ENCODE measurements around the gene CFAP410.

CFAP410 gene

GRCh38 chr21:44354775-44355771 lies 15.9 kb upstream of the CFAP410 start:
- H3K36me3 ChIP-seq (ENCODE audit: control insufficient read depth, insufficient read depth, low read length): no peaks in the 10 kb centered on the region; the same call in 1 of the 2 replicates
- DNase-seq (ENCODE audit: extremely low read depth, insufficient read length): no peak
- no peaks in the 10 kb centered on the region for H3K27me3 ChIP-seq (replicated peaks; ENCODE audit: control insufficient read depth, insufficient read depth, low read length)
- TF ChIP-seq CTCF (IDR thresholded peaks at IDR 0.05; ENCODE audit: insufficient read depth, low read length, poor library complexity, severe bottlenecking): no peak
- no peak overlapping the region; the same call in 1 of the 2 replicates for H3K4me3 ChIP-seq (replicated peaks; ENCODE audit: low read depth, low read length)

DNA sequence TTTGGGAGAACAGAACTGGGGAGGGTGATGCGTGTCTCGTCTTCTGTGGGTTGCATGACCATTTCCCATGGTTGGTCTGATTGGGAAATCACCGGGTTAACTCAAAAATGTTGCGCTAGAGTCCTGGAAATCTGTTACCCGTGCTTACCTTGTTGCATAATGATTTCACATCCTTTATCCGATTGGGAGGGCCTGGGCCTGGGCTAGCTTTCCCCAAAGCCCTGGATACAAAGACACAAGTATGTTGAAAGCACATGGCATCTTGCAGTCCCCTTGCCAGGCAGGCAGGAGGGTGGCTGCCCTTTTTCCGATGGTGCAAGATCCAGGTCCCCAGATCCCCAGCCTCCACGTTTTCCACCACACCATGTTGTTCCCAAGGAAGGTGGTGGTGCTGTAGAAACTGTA lies 14.8 kb upstream of the CFAP410 start:
- Histone ChIP-seq H3K4me3 (replicated peaks; ENCODE audit: low read depth, low read length) (peak overlapping the region; percentile 29), H3K36me3 (ENCODE audit: control insufficient read depth, insufficient read depth, low read length) (no peaks in the 10 kb centered on the region; the same call in 1 of the 2 replicates), H3K27me3 (replicated peaks; ENCODE audit: control insufficient read depth, insufficient read depth, low read length) (no peaks in the 10 kb centered on the region)
- no peak for TF ChIP-seq CTCF (IDR thresholded peaks at IDR 0.05; ENCODE audit: insufficient read depth, low read length, poor library complexity, severe bottlenecking)
- DNase-seq (ENCODE audit: extremely low read depth, insufficient read length): no peak

GRCh38 chr21:44353191-44353970 lies 14.2 kb upstream of the CFAP410 start, which contains the start of gene TRPM2:
TRPM2 (plus strand) TSS chr21:44353621; CDS start chr21:44353701, 80 bp downstream.
- Histone ChIP-seq H3K27me3 (replicated peaks; ENCODE audit: control insufficient read depth, insufficient read depth, low read length) (no peaks in the 10 kb centered on the region), H3K36me3 (ENCODE audit: control insufficient read depth, insufficient read depth, low read length) (no peaks in the 10 kb centered on the region; the same call in 1 of the 2 replicates), H3K4me3 (replicated peaks; ENCODE audit: low read depth, low read length) (peak within 1 kb of the TSS; percentile 29)
- peak; percentile 60 for DNase-seq (ENCODE audit: extremely low read depth, insufficient read length)
- no peak for TF ChIP-seq CTCF (IDR thresholded peaks at IDR 0.05; ENCODE audit: insufficient read depth, low read length, poor library complexity, severe bottlenecking)

GRCh38 chr21:44352253-44352860 lies 13.2 kb upstream of the CFAP410 start:
- Histone ChIP-seq H3K4me3 (replicated peaks; ENCODE audit: low read depth, low read length) (no peak overlapping the region), H3K27me3 (replicated peaks; ENCODE audit: control insufficient read depth, insufficient read depth, low read length) (no peaks in the 10 kb centered on the region), H3K36me3 (ENCODE audit: control insufficient read depth, insufficient read depth, low read length) (no peaks in the 10 kb centered on the region; the same call in 1 of the 2 replicates)
- no peak for TF ChIP-seq CTCF (IDR thresholded peaks at IDR 0.05; ENCODE audit: insufficient read depth, low read length, poor library complexity, severe bottlenecking)
- DNase-seq (ENCODE audit: extremely low read depth, insufficient read length): no peak

- Histone ChIP-seq H3K4me3 (replicated peaks; ENCODE audit: low read depth, low read length) (no peak overlapping the region), H3K27me3 (replicated peaks; ENCODE audit: control insufficient read depth, insufficient read depth, low read length) (no peaks in the 10 kb centered on the region)
These were observed 12.5 kb upstream of the CFAP410 start for GRCh38 chr21:44351535-44352252.

More at GRCh38 chr21:44351535-44352252, 12.5 kb upstream of the CFAP410 start:
- DNase-seq (ENCODE audit: extremely low read depth, insufficient read length): no peak
- no peak for TF ChIP-seq CTCF (IDR thresholded peaks at IDR 0.05; ENCODE audit: insufficient read depth, low read length, poor library complexity, severe bottlenecking)
- H3K36me3 ChIP-seq (ENCODE audit: control insufficient read depth, insufficient read depth, low read length): no peaks in the 10 kb centered on the region

Data from GM06990 (cell line).